ENCODE data around the gene IL9.
A peak's percentile ranks its signal among the peaks of the same experiment; 100 is the strongest.

Gene IL9

DNA sequence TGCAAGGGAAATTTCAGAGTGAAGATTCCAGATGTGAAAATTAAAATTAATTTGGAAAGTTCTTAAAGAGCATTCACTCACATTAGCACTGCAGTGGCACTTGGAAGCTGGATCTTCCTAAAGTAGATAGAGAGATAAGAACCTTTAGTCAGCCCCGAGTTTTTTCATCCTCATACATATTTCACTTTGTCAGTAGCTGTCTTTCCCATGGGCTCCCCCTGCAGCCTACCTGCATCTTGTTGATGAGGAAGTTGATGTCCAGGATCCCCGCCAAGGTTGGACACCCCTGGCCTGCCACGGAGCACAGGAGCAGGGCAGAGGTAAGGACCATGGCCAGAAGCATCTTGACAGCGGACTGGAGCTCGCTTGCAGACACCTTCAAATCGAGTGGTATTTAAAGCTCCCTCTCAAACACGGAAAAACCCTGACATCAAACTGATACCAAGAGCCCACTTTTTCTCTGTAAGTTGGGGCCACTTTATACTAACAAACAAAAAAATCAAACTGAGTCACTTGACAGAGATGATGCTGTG is at the start of gene IL9:
IL9 (minus strand) TSS at position 368 of the 533 bp plus-strand sequence; CDS start at position 343, 25 bp downstream.
- H3K27ac ChIP-seq: no peak within 1 kb of the TSS
- TF ChIP-seq, protein P1, sequence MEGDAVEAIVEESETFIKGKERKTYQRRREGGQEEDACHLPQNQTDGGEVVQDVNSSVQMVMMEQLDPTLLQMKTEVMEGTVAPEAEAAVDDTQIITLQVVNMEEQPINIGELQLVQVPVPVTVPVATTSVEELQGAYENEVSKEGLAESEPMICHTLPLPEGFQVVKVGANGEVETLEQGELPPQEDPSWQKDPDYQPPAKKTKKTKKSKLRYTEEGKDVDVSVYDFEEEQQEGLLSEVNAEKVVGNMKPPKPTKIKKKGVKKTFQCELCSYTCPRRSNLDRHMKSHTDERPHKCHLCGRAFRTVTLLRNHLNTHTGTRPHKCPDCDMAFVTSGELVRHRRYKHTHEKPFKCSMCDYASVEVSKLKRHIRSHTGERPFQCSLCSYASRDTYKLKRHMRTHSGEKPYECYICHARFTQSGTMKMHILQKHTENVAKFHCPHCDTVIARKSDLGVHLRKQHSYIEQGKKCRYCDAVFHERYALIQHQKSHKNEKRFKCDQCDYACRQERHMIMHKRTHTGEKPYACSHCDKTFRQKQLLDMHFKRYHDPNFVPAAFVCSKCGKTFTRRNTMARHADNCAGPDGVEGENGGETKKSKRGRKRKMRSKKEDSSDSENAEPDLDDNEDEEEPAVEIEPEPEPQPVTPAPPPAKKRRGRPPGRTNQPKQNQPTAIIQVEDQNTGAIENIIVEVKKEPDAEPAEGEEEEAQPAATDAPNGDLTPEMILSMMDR (conservative IDR thresholded peaks at IDR 0.05): no peak
- TF ChIP-seq ZFX (IDR thresholded peaks at IDR 0.05): no peak

DNA sequence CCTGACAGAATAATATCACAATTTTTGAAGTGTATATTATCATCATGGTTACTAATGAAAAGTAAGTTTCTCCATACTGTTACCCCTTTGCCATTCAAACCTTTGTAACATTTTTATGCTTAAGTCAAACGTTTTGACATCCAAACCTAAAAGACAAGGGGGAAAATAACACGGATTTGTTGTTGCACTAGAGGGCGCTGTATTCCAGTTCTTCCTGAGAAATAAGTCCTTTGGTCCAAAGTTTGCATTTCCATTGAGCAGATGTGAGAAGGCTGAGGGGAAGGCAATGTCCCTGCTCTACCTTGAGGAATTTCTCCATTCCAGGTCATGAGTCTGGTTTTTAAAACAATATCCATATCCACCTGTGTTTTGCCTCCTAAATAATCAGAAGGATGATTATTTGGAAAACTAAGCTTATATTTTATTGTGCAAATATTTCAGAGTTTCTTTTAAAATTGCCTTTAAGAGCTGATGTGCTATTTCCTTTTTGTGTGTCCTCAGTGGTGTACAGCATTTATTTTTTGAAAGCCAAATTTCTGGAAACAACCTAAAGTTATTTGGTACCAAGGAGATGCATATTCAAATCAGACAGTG is 49.4 kb upstream of the IL9 start:
- no peak for TF ChIP-seq ZFX (IDR thresholded peaks at IDR 0.05)
- TF ChIP-seq, protein P1 (conservative IDR thresholded peaks at IDR 0.05): peak; percentile 88
- H3K27ac ChIP-seq: no peak overlapping the region

DNA sequence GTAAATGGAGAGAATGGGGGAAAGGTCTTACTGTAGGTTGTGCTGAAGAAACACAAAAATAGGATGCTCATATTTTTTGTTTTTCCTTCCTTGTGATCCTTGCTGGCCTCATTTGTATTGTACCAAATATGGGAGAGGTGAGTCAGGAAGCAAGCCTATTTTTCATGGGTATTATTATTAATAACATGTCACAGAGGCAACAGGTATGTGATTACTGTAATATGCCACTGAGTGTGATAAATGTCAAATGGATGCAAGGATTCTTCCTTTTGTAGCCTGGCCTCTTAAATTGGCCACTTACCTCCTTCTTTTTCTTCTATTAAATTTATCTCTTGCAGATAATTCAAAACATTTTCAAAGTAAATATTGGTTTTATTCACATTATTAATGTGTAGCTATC is 48.9 kb upstream of the IL9 start:
- no peak for TF ChIP-seq ZFX (IDR thresholded peaks at IDR 0.05)
- TF ChIP-seq, protein P1 (conservative IDR thresholded peaks at IDR 0.05): no peak
- H3K27ac ChIP-seq: no peak overlapping the region

GRCh38 chr5:135942202-135942771 is 46.6 kb upstream of the IL9 start:
- TF ChIP-seq, protein P1 (conservative IDR thresholded peaks at IDR 0.05): no peak
- no peak overlapping the region for H3K27ac ChIP-seq

- H3K27ac ChIP-seq: no peak overlapping the region
- no peak for TF ChIP-seq ZFX (IDR thresholded peaks at IDR 0.05)
- TF ChIP-seq, protein P1 (conservative IDR thresholded peaks at IDR 0.05): no peak
Measured at GRCh38 chr5:135941711-135942110, 46.1 kb upstream of the IL9 start.

- TF ChIP-seq, protein P1 (conservative IDR thresholded peaks at IDR 0.05): no peak
- no peak for TF ChIP-seq ZFX (IDR thresholded peaks at IDR 0.05)
- no peak overlapping the region for H3K27ac ChIP-seq
Measured at GRCh38 chr5:135937245-135937911, 41.7 kb upstream of the IL9 start.

GRCh38 chr5:135934939-135935338 is 39.3 kb upstream of the IL9 start:
- no peak overlapping the region for H3K27ac ChIP-seq
- TF ChIP-seq ZFX (IDR thresholded peaks at IDR 0.05): no peak
- TF ChIP-seq, protein P1 (conservative IDR thresholded peaks at IDR 0.05): no peak

Measured in C4-2B (cell line).